NK-92 treated with Interleukin-12 subunit alpha and Interleukin-12 subunit beta, amount 100 ng/mL, for 24 hours (cell line): ENCODE results near the gene BIRC2.

ENCODE experiments used
- DNase-seq: peaks from one replicate; lab custom pipeline; 2025; lab: John Stamatoyannopoulos, UW

Gene BIRC2

DNA sequence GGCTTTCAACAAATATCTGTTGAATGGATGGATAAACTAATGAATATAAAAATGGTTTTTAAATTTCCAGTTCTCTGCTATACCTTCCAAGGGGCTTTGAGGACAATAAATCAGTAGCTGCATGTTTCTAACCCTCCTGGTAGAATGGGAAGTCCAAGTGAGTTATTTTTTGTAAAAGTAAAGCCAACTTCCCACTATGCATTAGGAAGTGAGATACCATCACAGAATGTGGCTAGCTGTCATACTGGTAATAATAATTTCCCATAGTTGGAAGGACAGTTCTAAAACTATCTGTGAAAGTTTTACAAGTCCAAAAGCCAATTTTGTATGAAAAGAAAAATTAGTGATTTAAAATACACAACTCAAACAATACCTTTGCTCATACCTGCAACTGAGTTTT, 55.5 kb downstream of the BIRC2 start:
- DNase-seq, result no peak

- no peak for DNase-seq
These were observed 58.5 kb downstream of the BIRC2 start for GRCh38 chr11:102405501-102405900.

DNA sequence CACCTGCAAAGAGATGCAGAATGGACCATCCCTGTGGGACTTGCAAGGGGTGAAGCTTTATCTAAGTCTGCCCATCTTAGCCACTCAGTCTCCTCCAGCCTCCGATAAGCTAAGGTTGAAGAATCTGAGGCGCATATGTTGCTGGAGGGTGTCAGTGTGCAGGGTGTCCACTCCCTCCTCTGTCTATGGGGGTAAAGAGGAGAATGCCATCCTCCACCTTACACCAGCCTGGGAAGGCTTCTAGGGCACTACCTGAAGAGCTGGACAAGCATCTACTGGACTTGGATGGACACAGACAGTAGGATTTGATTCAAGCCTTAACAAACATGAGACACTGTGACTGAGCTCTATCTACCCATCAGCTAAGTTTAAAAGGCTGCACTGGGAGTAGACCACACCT, 59.1 kb downstream of the BIRC2 start:
- no peak for DNase-seq

DNA sequence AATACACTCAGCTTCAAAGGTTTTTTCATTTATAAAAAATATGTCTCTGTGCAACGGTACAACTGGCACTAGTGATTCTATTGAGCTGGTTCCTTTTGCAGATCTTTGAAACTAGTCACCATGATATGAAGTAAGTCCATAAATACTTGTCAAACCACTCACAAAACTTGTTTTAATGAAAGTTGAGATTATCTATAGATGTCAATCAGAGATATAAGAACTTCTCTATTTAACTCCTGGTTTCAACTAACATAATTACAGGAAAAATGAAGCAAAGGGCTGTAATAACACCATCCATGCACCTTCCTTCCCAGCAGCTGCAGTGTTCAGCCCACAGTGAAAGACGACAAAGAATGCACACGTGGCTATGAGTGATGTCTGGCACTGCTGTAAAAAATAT, 60.9 kb downstream of the BIRC2 start:
- DNase-seq, result no peak

GRCh38 chr11:102408339-102408738, 61.3 kb downstream of the BIRC2 start:
- no peak for DNase-seq

DNA sequence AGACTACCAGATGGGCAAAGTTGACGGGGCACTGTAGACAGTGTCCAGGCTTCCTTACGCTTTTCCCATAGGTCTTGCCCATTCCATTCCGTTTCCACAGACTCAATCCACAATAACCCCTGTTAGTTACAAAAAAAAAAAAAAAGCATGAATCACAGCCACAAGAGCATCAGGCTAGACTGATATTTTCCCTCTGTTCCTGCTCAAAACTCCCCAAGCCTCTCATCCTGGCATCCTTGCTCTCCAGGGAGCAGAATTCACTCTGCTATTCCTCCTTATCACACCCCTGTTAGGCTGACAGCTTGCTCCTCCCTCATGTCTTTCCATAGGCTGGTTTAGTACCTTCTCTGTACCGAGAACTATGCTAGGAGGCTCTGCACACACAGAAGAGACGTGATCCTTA, 63.4 kb downstream of the BIRC2 start:
- DNase-seq, result no peak

GRCh38 chr11:102411142-102411541, 64.1 kb downstream of the BIRC2 start:
- DNase-seq, result no peak

DNA sequence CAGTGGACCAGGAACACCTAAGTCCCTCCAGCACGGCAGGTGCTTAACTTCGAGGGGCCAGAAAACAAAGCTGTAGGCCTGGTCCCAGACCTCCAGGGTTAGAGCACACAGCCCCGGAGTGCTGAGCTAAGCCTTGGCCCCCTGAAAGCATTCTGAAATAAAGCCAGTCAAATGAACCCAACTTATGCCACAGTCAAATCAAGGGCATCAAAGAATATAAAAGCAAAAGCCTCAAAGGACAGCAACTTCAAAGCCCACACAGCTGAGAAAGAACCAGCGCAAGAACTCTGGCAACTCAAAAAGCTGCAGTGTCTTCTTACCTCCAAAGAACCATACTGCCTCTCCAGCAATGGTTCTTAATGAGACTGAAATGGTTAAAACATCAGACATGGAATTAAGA, 66.5 kb downstream of the BIRC2 start:
- DNase-seq, result no peak

DNA sequence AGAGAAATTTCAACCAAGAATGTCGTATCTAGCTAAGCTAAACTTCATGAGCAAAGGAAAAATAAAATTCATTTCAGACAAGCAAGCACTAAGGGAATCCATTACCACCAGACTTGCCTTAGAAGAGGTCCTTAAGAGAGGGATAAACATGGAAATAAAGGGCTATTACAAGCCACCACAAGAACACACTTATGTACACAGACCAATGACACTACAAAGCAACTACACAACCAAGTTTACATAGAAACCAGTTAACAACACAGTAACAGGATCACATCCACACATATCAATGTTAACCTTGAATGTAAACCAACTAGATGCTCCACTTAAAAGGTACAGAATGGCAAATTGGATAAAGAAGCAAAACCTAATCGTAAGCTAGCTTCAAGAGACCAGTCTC, 67.5 kb downstream of the BIRC2 start:
- DNase-seq, result no peak

DNA sequence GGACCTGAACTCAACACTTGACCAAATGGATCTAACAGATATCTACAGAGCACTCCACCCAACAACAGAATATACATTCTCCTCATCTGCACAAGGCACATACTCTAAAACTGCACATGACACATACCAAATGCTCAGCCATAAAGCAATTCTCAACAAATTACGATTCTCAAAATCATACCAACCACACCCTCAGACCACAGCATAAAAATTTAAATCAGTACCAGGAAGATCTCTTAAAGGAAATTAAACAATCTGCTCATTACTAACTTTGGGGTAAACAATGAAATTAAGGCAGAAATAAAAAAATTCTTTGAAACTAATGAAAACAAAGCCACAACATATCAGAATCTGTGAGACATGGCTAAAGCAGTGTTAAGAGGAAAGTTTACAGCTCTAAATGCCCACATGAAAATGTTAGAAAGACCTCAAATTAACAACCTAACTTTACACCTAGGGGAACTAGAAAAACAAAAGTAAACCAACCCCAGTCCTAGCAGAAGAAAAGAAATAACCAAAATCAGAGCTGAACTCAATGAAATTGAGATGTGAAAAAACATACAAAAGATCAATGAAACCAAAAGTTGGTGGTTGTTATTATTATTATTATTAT, 68.4 kb downstream of the BIRC2 start:
- DNase-seq, result no peak

DNA sequence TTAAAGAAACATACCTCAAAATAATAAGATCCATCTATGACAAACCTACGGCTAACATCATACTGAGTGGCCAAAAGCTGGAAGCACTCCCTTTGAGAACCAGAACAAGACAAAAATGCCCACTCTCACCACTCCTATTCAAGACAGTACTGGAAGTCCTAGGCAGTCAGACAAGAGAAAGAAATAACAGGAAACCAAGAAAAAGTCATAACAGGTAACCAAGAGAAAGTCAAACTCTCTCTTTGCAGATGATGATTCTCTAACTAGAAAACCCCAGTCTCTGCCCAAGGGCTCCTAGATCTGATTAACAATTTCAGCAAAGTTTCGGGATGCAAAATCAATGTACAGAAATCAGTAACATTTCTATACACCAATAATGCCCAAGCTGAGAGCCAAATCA, 70.0 kb downstream of the BIRC2 start:
- DNase-seq, result no peak

DNA sequence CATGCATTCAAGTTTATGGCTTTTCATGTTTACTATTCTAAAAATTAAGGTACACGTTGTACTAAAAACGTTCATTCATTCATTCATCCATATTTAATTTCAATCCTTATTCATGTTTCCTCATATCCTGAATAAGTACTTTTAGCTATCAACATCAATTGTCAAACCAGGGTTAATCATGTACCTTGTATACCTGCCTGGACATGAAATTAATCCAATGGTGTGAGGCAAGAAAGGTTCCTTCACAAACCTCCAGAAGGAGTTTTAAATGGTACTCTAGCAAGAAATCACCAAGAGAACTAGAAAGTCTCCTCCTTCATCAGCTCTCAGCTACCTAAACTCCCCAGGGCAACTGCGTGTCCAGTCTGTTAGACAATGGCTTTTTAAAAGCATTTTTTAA, 72.2 kb downstream of the BIRC2 start:
- no peak for DNase-seq

DNA sequence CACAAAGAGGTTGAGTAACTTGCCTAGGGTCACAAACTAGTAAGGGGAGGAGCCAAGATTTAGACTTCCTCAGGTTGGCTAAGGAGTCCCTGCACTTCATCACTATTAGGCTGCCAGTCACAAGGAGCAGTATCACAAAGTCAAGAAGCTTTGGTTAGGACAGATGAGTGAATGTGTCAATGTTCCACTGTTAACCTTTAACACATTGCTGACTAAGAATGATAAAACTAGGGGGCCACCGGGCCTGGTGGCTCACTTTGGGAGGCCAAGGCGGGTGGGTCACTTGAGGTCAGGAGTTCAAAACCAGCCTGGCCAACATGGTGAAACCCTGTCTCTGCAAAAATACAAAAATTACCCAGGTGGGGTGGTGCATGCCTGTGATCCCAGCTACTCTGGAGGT, 73.5 kb downstream of the BIRC2 start:
- no peak for DNase-seq

GRCh38 chr11:102421261-102421660, 74.2 kb downstream of the BIRC2 start:
- DNase-seq, result no peak

- DNase-seq, result no peak
These were observed 76.1 kb downstream of the BIRC2 start for GRCh38 chr11:102422817-102423712.

DNA sequence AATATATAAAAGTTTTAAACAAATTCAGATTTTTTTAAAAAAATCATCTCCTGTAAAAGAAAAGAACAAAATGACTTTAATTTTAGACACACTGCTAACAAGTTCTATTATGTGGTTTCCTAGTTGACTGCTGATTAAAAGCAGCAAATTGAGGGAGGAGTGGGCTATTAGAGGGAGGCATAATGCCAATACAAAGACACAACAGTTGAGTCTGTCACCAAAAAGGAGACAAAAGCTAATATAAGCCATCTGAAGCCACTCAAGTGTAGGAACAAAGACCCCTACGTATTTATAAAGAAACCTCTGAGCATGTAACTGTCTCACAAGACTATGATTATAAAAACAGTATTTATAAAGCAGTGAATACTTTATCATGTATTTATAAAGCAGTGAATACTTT, 76.9 kb downstream of the BIRC2 start:
- no peak for DNase-seq

GRCh38 chr11:102426000-102426399, 79.0 kb downstream of the BIRC2 start:
- DNase-seq, result no peak

DNA sequence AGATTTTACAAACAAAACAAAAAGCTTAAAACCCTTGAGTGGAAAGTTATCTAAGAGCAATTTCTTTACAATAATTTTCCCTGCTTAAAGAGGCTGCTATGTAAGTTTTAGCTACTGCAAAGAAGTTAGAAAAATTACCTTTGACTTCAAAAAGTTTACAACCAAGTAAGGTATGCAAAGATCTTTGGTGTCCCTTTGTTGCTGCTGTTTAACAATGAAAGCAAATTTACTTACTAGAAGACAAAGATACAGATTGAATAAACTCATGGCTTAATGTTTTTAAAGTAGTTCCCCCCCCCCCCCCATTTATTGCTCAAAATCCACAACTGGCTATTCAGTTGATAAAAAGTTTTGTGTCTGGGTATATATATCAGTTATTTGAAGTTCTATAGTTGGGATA, 79.6 kb downstream of the BIRC2 start:
- no peak for DNase-seq

- DNase-seq, result no peak
These were observed 80.1 kb downstream of the BIRC2 start for GRCh38 chr11:102427068-102427467.
